ENCODE measurements around the gene TSPAN33. TPM values are rescaled to one million over a fixed set of nuclear protein-coding genes. Genes with fewer than 3 reads are reported as not detected.
"Not testable (repeated sequence)": the region's sequence is repeated elsewhere in the genome, so short reads cannot be mapped to it uniquely, and the experiment has no call there.

The TSPAN33 gene
- total RNA-seq, 1 donor from 2014 or later, result 6.2 TPM

- no peak for DNase-seq
Observed at GRCh38 chr7:129209067-129209926, 64.8 kb downstream of the TSPAN33 start.

GRCh38 chr7:129210256-129210988 lies 65.9 kb downstream of the TSPAN33 start:
- DNase-seq, result no peak

GRCh38 chr7:129210989-129211312 lies 66.4 kb downstream of the TSPAN33 start:
- no peak for DNase-seq

- DNase-seq, result no peak
Observed at GRCh38 chr7:129212126-129212525, 67.6 kb downstream of the TSPAN33 start.

GRCh38 chr7:129212596-129212995 lies 68.1 kb downstream of the TSPAN33 start:
- DNase-seq, result no peak

GRCh38 chr7:129213828-129214227 lies 69.3 kb downstream of the TSPAN33 start:
- no peak for DNase-seq

GRCh38 chr7:129215691-129216090 lies 71.2 kb downstream of the TSPAN33 start:
- DNase-seq, result not testable (repeated sequence)

- not testable (repeated sequence) for DNase-seq
Observed at GRCh38 chr7:129216101-129216715, 71.7 kb downstream of the TSPAN33 start.

GRCh38 chr7:129216821-129217416 lies 72.4 kb downstream of the TSPAN33 start:
- not testable (repeated sequence) for DNase-seq

GRCh38 chr7:129218514-129219062 lies 74.1 kb downstream of the TSPAN33 start:
- DNase-seq, result peak; percentile 52

- not testable (repeated sequence) for DNase-seq
Observed at GRCh38 chr7:129219166-129219565, 74.7 kb downstream of the TSPAN33 start.

Small RNA genes within 50 kb of the gene (small RNA-seq; reads per million reads assigned to genes)
- not detected for gene RNY1P11 (ENCODE audit: low replicate concordance)

Other genes with a start within 250 kb of the TSPAN33 start
- 1.4 TPM for gene KCP, start 234.0 kb upstream of the TSPAN33 start, total RNA-seq
- 4.2 TPM for gene IRF5, start 206.8 kb upstream of the TSPAN33 start, total RNA-seq
- gene TNPO3, start 89.6 kb upstream of the TSPAN33 start, total RNA-seq, result 33.3 TPM
- gene SMO, start 43.9 kb downstream of the TSPAN33 start, total RNA-seq, result 28.8 TPM
- 19.4 TPM for gene AHCYL2, start 80.3 kb downstream of the TSPAN33 start, total RNA-seq

Measured in skin of body (tissue), 3 donors.